ENCODE data around the gene GUSB. TPM values are rescaled to one million over a fixed set of nuclear protein-coding genes. Genes with fewer than 3 reads are reported as not detected.

Gene GUSB
- total RNA-seq, 1 experiment from 2014 or later = 62.0 TPM

- no peak overlapping the region for H3K23ac ChIP-seq (ENCODE audit: insufficient read length, low read depth, low read length)
- no peaks in the 10 kb centered on the region for H3K79me2 ChIP-seq (ENCODE audit: insufficient read depth, low read length)
- H3K27me3 ChIP-seq (ENCODE audit: insufficient read depth, low read length) = no peaks in the 10 kb centered on the region
- H4K20me1 ChIP-seq (ENCODE audit: control insufficient read depth, insufficient read depth, insufficient read length) = peaks cover 5% of the 10 kb centered on the region
- Mint-ChIP-seq H3K9me3 (no peaks in the 10 kb centered on the region), H3K27me3 (ENCODE audit: low read depth) (no peaks in the 10 kb centered on the region), H3K36me3 (ENCODE audit: insufficient read depth in 1 of 3, low read depth in 3 of 3) (peaks cover 36 to 60% (median 52%) of the 10 kb centered on the region in 3 experiments; a peak in 6 of 7 replicates), H3K4me1 (peaks cover 2 to 3% of the 10 kb centered on the region in 2 experiments; a peak in 2 of 4 replicates), H3K4me3 (no peak overlapping the region), H3K27ac (peak overlapping the region in 2 of 3 experiments; percentile 80 to 82; a peak in 2 of 7 replicates)
- no peak for DNase-seq
- no peak overlapping the region for H3K56ac ChIP-seq (ENCODE audit: insufficient read length, low read depth, low read length)
- no peak overlapping the region for H2BK5ac ChIP-seq (ENCODE audit: insufficient read length, low read length)
- no CpG with 5 or more reads among the region's 16 CpGs for WGBS (ENCODE audit: extremely low coverage, insufficient read length, low lambda C conversion rate)
- H2AK5ac ChIP-seq (ENCODE audit: insufficient read length, low read length) = no peak overlapping the region
- H2AFZ ChIP-seq (ENCODE audit: low read length) = no peak overlapping the region
- TF ChIP-seq CTCF (conservative IDR thresholded peaks at IDR 0.05) = no peak
- no peak overlapping the region for H2BK12ac ChIP-seq (ENCODE audit: insufficient read length, low read depth, low read length)
- no peak overlapping the region for H2BK15ac ChIP-seq (ENCODE audit: low read depth, low read length)
- no peak overlapping the region for H3K4ac ChIP-seq (ENCODE audit: low read depth, low read length)
- H3T11ph ChIP-seq (ENCODE audit: low read length) = no peak overlapping the region
- no peak overlapping the region for H3K9ac ChIP-seq (ENCODE audit: extremely low read depth, insufficient read length, low read length)
- H3K14ac ChIP-seq (ENCODE audit: insufficient read depth, low read length) = no peak overlapping the region
- no peak overlapping the region for H2BK20ac ChIP-seq (ENCODE audit: low read depth, low read length, poor library complexity, severe bottlenecking)
- H3K9me3 ChIP-seq (ENCODE audit: control insufficient read depth, low read depth, low read length) = no peaks in the 10 kb centered on the region
- H4K91ac ChIP-seq (ENCODE audit: insufficient read length, low read depth, low read length) = no peak overlapping the region
- H4K5ac ChIP-seq (ENCODE audit: insufficient read length, low read depth, low read length) = no peak overlapping the region
- no peak overlapping the region for H3K4me2 ChIP-seq (ENCODE audit: insufficient read depth, insufficient read length, low read length)
- H3K18ac ChIP-seq (ENCODE audit: insufficient read length, low read depth, low read length) = no peak overlapping the region
- no peak overlapping the region for H4K8ac ChIP-seq (replicated peaks; ENCODE audit: insufficient read length, low read depth, low read length)
- no peaks in the 10 kb centered on the region for H3K4me1 ChIP-seq (ENCODE audit: insufficient read depth, low read length)
- H3K79me1 ChIP-seq (ENCODE audit: insufficient read depth, low read depth, low read length, poor library complexity, severe bottlenecking) = peaks cover 3% of the 10 kb centered on the region
- peaks cover 2% of the 10 kb centered on the region for H3K23me2 ChIP-seq (ENCODE audit: insufficient read length, low read depth, low read length, poor library complexity, severe bottlenecking)
- no peak overlapping the region for H2BK120ac ChIP-seq (ENCODE audit: low read depth, low read length, poor library complexity, severe bottlenecking)
- no peak overlapping the region for H3K27ac ChIP-seq (ENCODE audit: insufficient read length, low read depth, low read length)
Measured at GRCh38 chr7:65976659-65977196, 5.3 kb downstream of the GUSB start.
